ENCODE data around the gene DIRAS1. TPM values are rescaled to one million over a fixed set of nuclear protein-coding genes. Genes with fewer than 3 reads are reported as not detected.

DIRAS1 gene
- total and polyA plus RNA-seq, 8 donors: 2.4 to 16.3 (median 3.4) TPM

- DNase-seq: no peak
- Histone ChIP-seq H3K27ac (no peak overlapping the region), H3K27me3 (no peaks in the 10 kb centered on the region), H3K4me3 (no peak overlapping the region), H3K9me3 (no peaks in the 10 kb centered on the region), H3K36me3 (no peaks in the 10 kb centered on the region), H3K4me1 (no peaks in the 10 kb centered on the region)
- no peak for ATAC-seq
- intact Hi-C loops (cut with DNase I): no loop called here
- 93 to 94% methylated on average over 10 to 11 of the region's 11 CpGs for WGBS, 2 donors
- no peak for TF ChIP-seq CTCF (IDR thresholded peaks at IDR 0.05)
- no peak for FAIRE-seq
Measured at GRCh38 chr19:2665103-2665502, 56.1 kb downstream of the DIRAS1 start.

Other genes with a start within 250 kb of the DIRAS1 start
- gene GADD45B, start 245.2 kb downstream of the DIRAS1 start, total RNA-seq: 10 to 100 TPM; 20.4 to 58.8 (median 42.3) TPM
- 100 to 1,000 TPM; 182 to 237 TPM for gene GADD45B, start 245.2 kb downstream of the DIRAS1 start, polyA plus RNA-seq
- gene GNG7, start 18.7 kb downstream of the DIRAS1 start, total RNA-seq: 1 to 10 TPM; 4.0 to 8.8 (median 5.9) TPM
- 1 to 10 TPM; 5.6 to 7.7 TPM for gene GNG7, start 18.7 kb downstream of the DIRAS1 start, polyA plus RNA-seq
- gene SLC39A3, start 18.6 kb upstream of the DIRAS1 start, total RNA-seq: 10 to 100 TPM in 5 of 6 donors, 1 to 10 TPM in 1; 8.7 to 15.2 (median 11.9) TPM
- 10 to 100 TPM; 15.9 to 25.6 TPM for gene SLC39A3, start 18.6 kb upstream of the DIRAS1 start, polyA plus RNA-seq
- gene SGTA, start 61.9 kb upstream of the DIRAS1 start, total RNA-seq: 10 to 100 TPM; 19.4 to 31.5 (median 23.5) TPM
- gene SGTA, start 61.9 kb upstream of the DIRAS1 start, polyA plus RNA-seq: 10 to 100 TPM; 42.7 to 49.6 TPM
- gene THOP1, start 64.1 kb upstream of the DIRAS1 start, total RNA-seq: 10 to 100 TPM; 11.6 to 21.3 (median 18.6) TPM
- gene THOP1, start 64.1 kb upstream of the DIRAS1 start, polyA plus RNA-seq: 100 to 1,000 TPM in 1 of 2 donors, 10 to 100 TPM in 1; 79.6 to 124 TPM
- 1 to 10 TPM; 2.6 to 4.2 (median 3.4) TPM for gene ZNF554, start 98.5 kb upstream of the DIRAS1 start, total RNA-seq
- 1 to 10 TPM; 5.2 TPM for gene ZNF554, start 98.5 kb upstream of the DIRAS1 start, polyA plus RNA-seq
- 1 to 10 TPM; 3.0 to 6.0 (median 3.8) TPM for gene ZNF555, start 120.1 kb upstream of the DIRAS1 start, total RNA-seq
- gene ZNF555, start 120.1 kb upstream of the DIRAS1 start, polyA plus RNA-seq: 1 to 10 TPM in 1 of 2 donors, under 1 TPM in 1; 0.68 to 2.1 TPM
- under 1 TPM in 2 of 6 donors, not detected in 4; 0.19 to 0.91 TPM for gene ZNF556, start 146.0 kb upstream of the DIRAS1 start, total RNA-seq
- gene ZNF556, start 146.0 kb upstream of the DIRAS1 start, polyA plus RNA-seq: not detected
- gene ZNF57, start 179.6 kb upstream of the DIRAS1 start, total RNA-seq: 1 to 10 TPM; 1.6 to 3.0 (median 2.0) TPM
- gene ZNF57, start 179.6 kb upstream of the DIRAS1 start, polyA plus RNA-seq: 1 to 10 TPM; 2.1 to 2.4 TPM
- 1 to 10 TPM; 1.3 to 2.6 (median 1.7) TPM for gene ZNF77, start 223.6 kb upstream of the DIRAS1 start, total RNA-seq
- 1 to 10 TPM; 2.7 to 3.4 TPM for gene ZNF77, start 223.6 kb upstream of the DIRAS1 start, polyA plus RNA-seq